Measurements from ENCODE around the gene ABCE1. TPM values are rescaled to one million over a fixed set of nuclear protein-coding genes. Genes with fewer than 3 reads are reported as not detected.

Gene ABCE1
- total and polyA plus RNA-seq, 3 donors from 2014 or later: 34.0 to 80.1 (median 73.2) TPM

DNA sequence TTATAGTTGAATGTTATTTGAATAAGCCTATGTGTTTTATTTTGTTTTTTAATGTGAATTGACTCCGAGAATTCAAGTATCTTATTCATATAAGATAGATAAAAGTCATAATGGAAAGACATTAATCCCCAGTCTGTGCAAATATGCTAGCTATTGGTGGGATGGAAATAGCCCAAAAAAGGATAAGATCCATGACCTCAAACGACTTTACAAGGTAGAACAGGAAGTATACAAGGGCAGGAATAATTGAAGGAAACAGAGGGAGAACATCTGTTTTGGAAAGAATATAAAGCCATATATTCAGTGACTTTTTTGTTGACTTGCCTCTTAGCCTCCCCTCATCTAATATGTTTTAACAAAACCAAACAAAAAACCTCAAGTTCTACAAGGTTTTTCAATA, 9.0 kb downstream of the ABCE1 start:
- no peak overlapping the region for H3K4me3 ChIP-seq
- intact Hi-C loops (cut with DNase I; ENCODE audit: low total_unique reads): no loop called here
- H3K36me3 ChIP-seq (ENCODE audit: low read depth, missing control alignments): no peaks in the 10 kb centered on the region
- H3K9me3 ChIP-seq: no peaks in the 10 kb centered on the region
- no peak for DNase-seq
- no peaks in the 10 kb centered on the region for H3K27me3 ChIP-seq
- no peaks in the 10 kb centered on the region for H3K4me1 ChIP-seq
- 57 to 59% methylated on average over 2 of the region's 2 CpGs for WGBS, 2 donors
- no peak overlapping the region for H3K27ac ChIP-seq
- no peak for TF ChIP-seq POLR2A (IDR thresholded peaks at IDR 0.05)
- TF ChIP-seq, protein P1, sequence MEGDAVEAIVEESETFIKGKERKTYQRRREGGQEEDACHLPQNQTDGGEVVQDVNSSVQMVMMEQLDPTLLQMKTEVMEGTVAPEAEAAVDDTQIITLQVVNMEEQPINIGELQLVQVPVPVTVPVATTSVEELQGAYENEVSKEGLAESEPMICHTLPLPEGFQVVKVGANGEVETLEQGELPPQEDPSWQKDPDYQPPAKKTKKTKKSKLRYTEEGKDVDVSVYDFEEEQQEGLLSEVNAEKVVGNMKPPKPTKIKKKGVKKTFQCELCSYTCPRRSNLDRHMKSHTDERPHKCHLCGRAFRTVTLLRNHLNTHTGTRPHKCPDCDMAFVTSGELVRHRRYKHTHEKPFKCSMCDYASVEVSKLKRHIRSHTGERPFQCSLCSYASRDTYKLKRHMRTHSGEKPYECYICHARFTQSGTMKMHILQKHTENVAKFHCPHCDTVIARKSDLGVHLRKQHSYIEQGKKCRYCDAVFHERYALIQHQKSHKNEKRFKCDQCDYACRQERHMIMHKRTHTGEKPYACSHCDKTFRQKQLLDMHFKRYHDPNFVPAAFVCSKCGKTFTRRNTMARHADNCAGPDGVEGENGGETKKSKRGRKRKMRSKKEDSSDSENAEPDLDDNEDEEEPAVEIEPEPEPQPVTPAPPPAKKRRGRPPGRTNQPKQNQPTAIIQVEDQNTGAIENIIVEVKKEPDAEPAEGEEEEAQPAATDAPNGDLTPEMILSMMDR (IDR thresholded peaks at IDR 0.05): no peak

DNA sequence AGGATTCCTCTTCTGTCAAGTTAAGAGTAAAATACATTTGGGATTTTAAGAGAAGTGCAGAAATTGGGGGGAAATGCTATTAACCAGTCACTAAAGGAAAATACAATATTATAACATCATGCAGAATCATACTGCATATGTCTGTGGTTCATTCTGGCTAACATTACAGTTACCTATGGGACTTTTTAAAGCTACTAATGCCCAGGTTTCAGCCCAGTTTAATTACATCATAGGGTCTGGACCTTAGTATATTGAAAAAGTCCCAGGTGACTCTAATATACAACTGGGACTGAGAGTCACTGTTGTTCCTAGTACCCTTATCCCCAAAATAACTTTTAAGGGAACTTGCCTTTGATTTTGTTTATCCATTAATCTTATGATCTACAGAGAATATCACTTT, 10.0 kb downstream of the ABCE1 start:
- intact Hi-C loops (cut with DNase I; ENCODE audit: low total_unique reads): no loop called here
- H3K27ac ChIP-seq: no peak overlapping the region
- TF ChIP-seq, protein P1 (IDR thresholded peaks at IDR 0.05): no peak
- TF ChIP-seq POLR2A (IDR thresholded peaks at IDR 0.05): no peak
- no peaks in the 10 kb centered on the region for H3K4me1 ChIP-seq
- H3K36me3 ChIP-seq (ENCODE audit: low read depth, missing control alignments): no peaks in the 10 kb centered on the region
- H3K4me3 ChIP-seq: no peak overlapping the region
- no peaks in the 10 kb centered on the region for H3K27me3 ChIP-seq
- DNase-seq: no peak
- no peaks in the 10 kb centered on the region for H3K9me3 ChIP-seq

DNA sequence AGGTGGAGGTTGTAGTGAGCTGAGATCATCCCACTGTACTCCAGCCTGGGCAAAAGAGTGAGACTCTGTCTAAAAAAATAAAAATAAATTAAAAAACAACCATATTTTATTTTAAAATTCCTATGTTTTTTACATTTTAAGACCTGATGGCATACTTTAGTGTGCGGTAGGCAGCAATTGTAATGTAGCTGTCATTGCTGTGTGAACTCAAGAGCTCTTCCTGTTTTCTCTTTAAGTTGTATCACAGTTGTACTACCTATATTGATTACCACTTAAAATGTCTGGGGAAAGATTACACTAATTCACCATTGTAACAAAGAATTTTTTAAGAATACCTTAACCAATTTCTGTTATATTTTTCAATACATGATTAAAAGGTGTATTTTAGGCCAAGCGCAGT, 27.3 kb downstream of the ABCE1 start:
- no peak overlapping the region for H3K27ac ChIP-seq
- no peak overlapping the region for H3K4me3 ChIP-seq
- no peak for TF ChIP-seq POLR2A (IDR thresholded peaks at IDR 0.05)
- TF ChIP-seq, protein P1 (IDR thresholded peaks at IDR 0.05): no peak
- no peak for DNase-seq
- intact Hi-C loops (cut with DNase I; ENCODE audit: low total_unique reads): no loop called here
- no peaks in the 10 kb centered on the region for H3K27me3 ChIP-seq
- no peaks in the 10 kb centered on the region for H3K4me1 ChIP-seq
- WGBS, 2 donors: 94 to 97% methylated on average over 2 of the region's 2 CpGs
- no peaks in the 10 kb centered on the region for H3K36me3 ChIP-seq (ENCODE audit: low read depth, missing control alignments)
- H3K9me3 ChIP-seq: no peaks in the 10 kb centered on the region

DNA sequence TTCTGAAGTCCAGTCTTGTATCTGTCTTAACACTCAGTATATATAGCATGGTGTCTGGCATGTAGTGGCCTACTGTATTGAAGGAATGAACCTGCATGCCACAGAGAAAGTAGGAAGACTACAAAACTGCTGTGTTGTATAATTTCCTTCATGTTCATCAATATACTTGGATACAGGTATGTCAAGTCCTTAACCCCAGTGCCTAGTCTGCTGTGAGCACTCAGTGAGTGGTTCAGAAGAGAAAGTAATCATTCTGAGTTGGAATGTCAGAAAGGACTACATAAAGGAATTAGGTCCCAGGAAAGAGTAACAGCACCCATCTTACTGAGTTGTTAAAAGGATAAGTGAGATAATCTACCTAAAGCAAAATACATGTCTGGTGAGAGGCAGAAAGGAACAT, 32.0 kb downstream of the ABCE1 start:
- no peaks in the 10 kb centered on the region for H3K36me3 ChIP-seq (ENCODE audit: low read depth, missing control alignments)
- TF ChIP-seq, protein P1 (IDR thresholded peaks at IDR 0.05): no peak
- TF ChIP-seq POLR2A (IDR thresholded peaks at IDR 0.05): no peak
- no peak overlapping the region for H3K4me3 ChIP-seq
- H3K4me1 ChIP-seq: no peaks in the 10 kb centered on the region
- intact Hi-C loops (cut with DNase I; ENCODE audit: low total_unique reads): no loop called here
- H3K27me3 ChIP-seq: no peaks in the 10 kb centered on the region
- no peak for DNase-seq
- H3K9me3 ChIP-seq: no peaks in the 10 kb centered on the region
- no peak overlapping the region for H3K27ac ChIP-seq

DNA sequence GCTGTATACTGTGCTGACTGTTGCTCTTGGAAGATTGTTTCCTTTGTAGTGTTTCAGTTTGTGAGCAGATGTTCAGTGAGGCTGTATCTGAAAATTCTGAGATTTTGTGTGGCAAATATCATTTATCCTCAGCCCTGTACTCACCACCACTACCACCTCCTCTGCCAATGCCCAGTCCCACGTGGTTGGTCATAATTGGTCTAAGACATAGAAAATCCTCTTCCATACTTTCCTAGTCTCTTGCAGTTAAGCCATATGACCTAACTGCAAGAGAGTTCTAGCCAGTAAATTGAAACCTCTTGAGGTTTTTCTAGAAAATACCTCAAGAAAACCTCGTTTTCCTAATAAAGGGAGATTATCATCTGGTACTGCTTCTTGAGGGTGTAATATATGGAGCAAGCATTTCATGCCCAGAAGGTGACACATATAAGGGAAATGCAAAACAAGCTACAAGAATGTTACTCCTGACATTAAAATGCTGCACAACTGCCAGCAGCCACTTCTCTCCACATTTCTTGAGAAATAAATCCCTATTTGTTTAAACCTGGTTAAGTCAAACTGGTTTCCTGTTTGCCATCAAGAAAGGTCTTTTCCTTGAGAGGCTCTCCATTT, 32.8 kb downstream of the ABCE1 start:
- Histone ChIP-seq H3K4me1 (no peaks in the 10 kb centered on the region), H3K9me3 (no peaks in the 10 kb centered on the region), H3K27me3 (no peaks in the 10 kb centered on the region), H3K36me3 (ENCODE audit: low read depth, missing control alignments) (no peaks in the 10 kb centered on the region), H3K4me3 (no peak overlapping the region), H3K27ac (no peak overlapping the region)
- no peak for TF ChIP-seq POLR2A (IDR thresholded peaks at IDR 0.05)
- TF ChIP-seq, protein P1 (IDR thresholded peaks at IDR 0.05): no peak
- no peak for DNase-seq
- 57 to 61% methylated on average over 2 of the region's 2 CpGs for WGBS, 2 donors
- intact Hi-C loops (cut with DNase I; ENCODE audit: low total_unique reads): no loop called here

All from testis (tissue), 3 donors.